Stomach (tissue), 4 donors: ENCODE measurements around the gene NAT16.

Experiments
- EP300 ChIP-seq: sonication (generic); formaldehyde crosslinking; IDR thresholded peaks from one replicate; pipeline ENCODE4 v1.6.1; 2017; ENCODE audit warnings: antibody characterized with exemption
- POLR2A ChIP-seq, 4 donors: fragments of 450-650 bp; IDR thresholded peaks; one replicate each; pipeline ENCODE4 v1.6.1; 2016; ENCODE audit warnings: antibody characterized with exemption in 4 of 4, control low read depth in 2 of 4, mild to moderate bottlenecking in 1 of 4, moderate library complexity in 1 of 4
- POLR2AphosphoS5 ChIP-seq, 3 donors: sonication (generic); formaldehyde crosslinking; IDR thresholded peaks; one replicate each; pipeline ENCODE4 v1.6.1; 2016; ENCODE audit warnings: antibody characterized with exemption in 3 of 3
- TF ChIP-seq, protein P1 (sequence below), 7 experiments: fragments of 450-650 bp in 4 of 7; fragments of 200-600 bp in 3 of 7; sonication (generic) in 3 of 7; IDR thresholded peaks; one replicate each; pipeline ENCODE4 v1.5.1; 2016 to 2019; ENCODE audit warnings: antibody characterized with exemption in 7 of 7, control low read depth in 2 of 7, mild to moderate bottlenecking in 1 of 7

DNA sequence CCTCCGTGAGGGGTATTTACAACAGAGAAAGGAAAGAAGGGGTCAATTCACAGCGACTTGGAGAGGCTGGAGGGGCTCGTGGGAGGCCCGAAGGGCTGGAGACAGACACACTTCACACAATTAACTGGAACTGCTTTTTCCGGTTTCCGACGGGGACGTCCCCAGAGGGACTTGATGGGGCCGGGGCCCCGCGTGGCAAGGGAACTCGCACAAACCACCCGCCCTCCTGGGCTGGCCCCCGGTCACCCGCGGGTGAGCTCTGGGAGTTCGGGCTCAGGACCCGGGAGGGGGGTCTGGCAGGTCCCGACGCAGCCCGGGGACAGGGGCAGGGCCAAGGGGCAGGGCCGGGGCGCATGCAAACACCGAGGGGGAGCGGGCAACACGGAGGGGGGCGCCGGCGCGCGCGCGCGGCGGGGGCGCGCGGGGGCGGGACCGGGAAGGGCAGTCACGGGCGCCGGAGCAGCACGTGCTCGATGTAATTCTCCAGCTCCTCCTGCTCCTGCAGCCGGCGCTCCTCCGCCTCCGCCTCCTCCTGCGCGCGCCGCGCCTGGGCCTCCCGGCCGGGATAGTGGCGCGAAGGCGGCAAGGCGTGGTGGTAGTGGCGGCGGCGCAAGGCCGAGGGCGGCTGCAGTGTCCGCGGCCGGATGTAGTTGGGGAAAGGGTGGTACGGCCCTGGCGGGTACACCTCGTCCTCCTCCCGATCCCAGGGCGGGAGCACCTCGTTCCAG, 17.4 kb downstream of the NAT16 start:
- TF ChIP-seq, protein P1, sequence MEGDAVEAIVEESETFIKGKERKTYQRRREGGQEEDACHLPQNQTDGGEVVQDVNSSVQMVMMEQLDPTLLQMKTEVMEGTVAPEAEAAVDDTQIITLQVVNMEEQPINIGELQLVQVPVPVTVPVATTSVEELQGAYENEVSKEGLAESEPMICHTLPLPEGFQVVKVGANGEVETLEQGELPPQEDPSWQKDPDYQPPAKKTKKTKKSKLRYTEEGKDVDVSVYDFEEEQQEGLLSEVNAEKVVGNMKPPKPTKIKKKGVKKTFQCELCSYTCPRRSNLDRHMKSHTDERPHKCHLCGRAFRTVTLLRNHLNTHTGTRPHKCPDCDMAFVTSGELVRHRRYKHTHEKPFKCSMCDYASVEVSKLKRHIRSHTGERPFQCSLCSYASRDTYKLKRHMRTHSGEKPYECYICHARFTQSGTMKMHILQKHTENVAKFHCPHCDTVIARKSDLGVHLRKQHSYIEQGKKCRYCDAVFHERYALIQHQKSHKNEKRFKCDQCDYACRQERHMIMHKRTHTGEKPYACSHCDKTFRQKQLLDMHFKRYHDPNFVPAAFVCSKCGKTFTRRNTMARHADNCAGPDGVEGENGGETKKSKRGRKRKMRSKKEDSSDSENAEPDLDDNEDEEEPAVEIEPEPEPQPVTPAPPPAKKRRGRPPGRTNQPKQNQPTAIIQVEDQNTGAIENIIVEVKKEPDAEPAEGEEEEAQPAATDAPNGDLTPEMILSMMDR (IDR thresholded peaks at IDR 0.05), result no peak
- TF ChIP-seq POLR2A (IDR thresholded peaks at IDR 0.05), result no peak
- peak in 1 of 3 donors; percentile 11 for TF ChIP-seq POLR2AphosphoS5 (IDR thresholded peaks at IDR 0.05)
- TF ChIP-seq EP300, result no peak
